Gastrocnemius medialis (tissue), 4 donors: ENCODE data around the gene ETFB.

Source experiments
- CTCF ChIP-seq, 5 experiments: fragments of 450-650 bp in 3 of 5; fragments of 200-600 bp in 2 of 5; sonication (generic) in 2 of 5; IDR thresholded peaks in 4 of 5; conservative IDR thresholded peaks in 1 of 5; 1 replicate in 4 of 5; 2 replicates in 1 of 5; pipeline ENCODE4 v1.5.1; 2016 to 2019; ENCODE audit warnings: antibody characterized with exemption in 5 of 5, mild to moderate bottlenecking in 3 of 5, moderate library complexity in 3 of 5
- POLR2A ChIP-seq, 2 donors: fragments of 450-650 bp; IDR thresholded peaks; one replicate each; pipeline ENCODE4 v1.6.1; 2017; ENCODE audit warnings: antibody characterized with exemption in 2 of 2, mild to moderate bottlenecking in 2 of 2, moderate library complexity in 2 of 2

DNA sequence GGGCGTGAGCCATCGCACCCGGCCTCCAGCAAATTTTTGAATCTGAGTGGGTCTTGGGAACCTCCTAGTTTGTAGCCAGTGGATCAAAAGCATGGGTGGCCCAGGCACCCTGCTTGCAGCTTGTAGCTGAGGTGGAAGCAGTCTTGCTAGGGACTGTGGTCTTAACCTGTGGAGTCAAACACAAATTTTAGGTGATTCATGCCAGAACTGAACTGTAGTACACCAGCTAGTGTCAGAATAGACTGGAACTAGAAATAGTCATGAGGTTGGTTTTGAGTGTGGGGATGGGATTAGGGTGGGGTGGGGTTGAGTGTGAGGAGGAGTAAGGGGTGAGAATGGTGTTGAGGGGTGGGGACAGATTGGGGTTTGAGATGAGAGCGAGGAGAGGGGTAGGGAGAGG is 15.8 kb upstream of the ETFB start:
- TF ChIP-seq CTCF (IDR thresholded peaks at IDR 0.05 in 4 of 5, conservative IDR thresholded peaks at IDR 0.05 in 1 of 5) (no peak), POLR2A (IDR thresholded peaks at IDR 0.05) (no peak)
